NCI-H526 (cell line): ENCODE data around the gene LZTR1.
A peak's percentile ranks its signal among the peaks of the same experiment; 100 is the strongest.

Source experiments
- DNase-seq, 2 experiments: peaks; one replicate each; lab custom pipeline; 2025; lab: John Stamatoyannopoulos, UW

The LZTR1 gene

DNA sequence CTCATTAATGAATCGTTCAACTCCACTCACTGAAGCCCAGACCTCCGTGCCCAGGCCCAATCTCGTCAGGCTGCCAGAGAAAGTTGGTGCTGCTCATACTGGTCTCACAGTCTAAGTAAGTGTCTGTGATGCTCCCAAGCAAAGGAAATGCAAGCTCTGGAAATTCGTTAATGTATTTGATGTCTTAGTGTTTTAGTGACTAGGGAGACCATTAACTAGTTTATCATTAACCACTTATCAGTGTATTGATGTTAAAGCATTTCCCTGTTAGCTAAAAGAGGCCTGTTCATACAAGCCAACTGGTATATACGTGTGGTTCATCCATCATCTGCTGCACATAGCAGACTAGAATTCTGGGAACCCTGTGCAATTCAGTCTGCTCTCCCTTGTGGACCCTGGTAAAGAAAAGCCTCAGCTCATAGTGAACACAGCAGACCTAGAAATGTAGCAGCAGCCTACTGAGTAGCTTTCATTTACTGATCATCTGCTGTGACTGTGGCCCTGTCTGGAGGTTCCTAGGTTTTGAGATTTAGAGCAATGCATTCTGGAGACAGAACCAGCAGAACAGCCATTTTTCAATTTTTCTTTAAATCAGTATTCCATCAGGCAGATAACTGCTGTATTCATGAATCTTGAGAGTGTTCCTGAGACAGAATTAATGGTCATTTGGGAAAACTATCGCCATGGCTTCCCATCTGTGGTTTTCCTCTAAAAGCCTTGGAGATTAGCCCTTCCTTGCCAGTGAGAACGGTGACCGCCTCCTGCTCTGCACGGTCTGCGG is 30.8 kb upstream of the LZTR1 start:
- DNase-seq: no peak

DNA sequence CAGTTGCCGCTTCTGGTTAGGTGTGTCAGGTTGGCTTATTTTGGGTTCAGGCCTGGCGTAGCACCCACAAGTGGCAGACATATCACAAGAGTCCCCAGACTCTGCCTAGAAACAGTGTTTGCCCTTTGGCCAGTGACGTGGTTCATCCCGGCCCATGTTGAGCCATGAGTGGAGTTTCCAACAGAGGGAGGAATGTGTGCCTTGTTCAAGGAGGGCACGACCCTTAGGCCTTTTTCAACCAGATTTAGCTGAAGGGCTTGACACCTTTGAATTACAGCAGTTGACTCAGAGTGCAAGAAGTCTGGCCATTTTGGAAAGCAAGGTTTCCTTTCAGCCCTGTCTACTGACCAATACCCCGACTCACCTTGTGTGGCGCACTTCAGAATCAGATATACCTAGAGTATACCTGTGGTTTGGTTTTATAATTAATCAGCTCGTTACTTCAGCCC is 30.1 kb upstream of the LZTR1 start:
- peak in 1 of 2 experiments; percentile 25 for DNase-seq

DNA sequence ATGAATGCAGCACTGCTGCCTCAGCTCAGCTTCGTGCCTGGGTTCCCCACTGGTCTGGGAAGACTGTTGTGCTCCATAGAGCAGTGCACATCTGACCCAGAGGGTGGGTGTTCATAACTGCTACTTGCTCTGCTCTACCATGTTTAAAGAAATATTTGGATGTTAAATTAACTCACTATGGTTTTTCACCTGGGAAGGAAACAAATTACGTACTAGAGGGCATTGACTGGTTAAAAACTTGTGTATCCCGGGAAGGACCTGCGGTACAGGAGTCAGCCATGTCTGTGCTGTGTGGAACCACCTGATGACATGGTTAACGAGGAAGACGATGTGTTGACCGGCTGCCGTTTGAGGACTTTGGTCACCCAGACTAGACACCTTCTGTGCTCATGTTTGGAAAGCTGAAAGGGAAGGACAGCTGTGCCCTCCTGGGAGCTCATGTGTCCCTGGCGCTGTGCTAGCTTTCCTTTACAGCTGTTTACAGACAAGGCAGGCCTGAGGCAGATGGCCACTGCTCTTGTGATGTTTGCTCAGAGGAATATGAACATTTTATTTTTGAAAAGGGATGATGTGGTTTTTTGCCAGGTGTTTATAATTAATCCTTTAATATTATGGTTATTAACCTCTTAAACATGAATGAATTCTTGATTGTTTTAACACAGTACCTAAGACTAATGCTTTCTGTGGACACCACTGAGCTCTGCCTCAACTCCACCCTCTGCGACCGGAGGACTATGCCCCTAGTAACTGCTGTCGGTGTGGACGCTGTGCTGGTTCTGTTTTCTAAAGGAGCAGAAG is 29.4 kb upstream of the LZTR1 start:
- peak in 1 of 2 experiments; percentile 63 for DNase-seq

DNA sequence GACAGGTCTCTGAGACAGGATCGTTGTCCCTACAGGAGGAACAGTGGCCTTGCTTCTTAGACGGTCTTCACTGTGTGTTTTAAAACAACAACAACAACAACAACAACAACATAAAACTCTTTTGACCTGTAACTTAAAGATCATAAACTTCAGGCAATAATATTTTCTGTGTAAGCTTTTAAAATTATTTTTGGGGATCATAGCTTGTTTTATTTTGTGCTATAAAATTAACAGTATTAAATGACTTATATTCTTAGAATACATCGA is 28.8 kb upstream of the LZTR1 start:
- DNase-seq: no peak

DNA sequence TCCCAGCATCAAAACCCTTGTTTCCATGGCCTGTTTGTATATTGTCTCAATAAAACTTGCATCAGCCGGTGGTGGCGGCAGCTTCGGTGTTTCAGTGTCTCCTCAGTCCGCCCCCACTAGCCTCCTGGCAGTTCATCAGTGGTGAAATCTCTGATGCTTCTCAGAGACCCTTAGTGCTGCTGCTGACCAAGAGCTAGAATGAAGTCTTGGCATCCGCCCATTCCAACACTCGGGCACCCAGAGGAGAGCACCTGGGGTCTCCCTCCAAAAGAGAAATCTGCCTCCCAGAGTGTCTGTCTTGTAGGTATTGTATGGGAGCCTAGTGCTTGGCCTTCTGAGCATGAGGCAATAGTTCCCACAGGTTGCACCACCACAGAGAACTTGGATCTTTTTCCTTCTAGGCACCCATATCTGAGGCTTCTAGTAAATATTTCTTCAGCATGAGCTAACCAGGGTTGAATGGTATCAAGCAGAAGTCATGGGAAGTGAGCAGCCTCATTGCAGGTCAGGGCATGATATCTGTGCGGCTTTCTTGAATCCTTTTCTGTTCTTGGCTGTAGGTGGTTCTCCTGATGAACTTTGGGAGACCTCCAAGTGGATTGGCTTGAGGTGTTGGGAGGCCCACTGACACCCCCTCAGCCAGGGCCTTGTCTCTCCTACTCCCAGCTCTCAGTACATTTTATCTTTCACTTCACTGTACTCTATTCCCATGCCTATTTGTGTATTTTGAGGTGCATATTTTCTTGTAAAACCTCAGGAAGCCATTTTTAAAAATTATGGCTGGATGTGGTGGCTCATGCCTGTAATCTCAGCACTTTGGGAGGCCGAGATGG is 28.2 kb upstream of the LZTR1 start:
- no peak for DNase-seq

DNA sequence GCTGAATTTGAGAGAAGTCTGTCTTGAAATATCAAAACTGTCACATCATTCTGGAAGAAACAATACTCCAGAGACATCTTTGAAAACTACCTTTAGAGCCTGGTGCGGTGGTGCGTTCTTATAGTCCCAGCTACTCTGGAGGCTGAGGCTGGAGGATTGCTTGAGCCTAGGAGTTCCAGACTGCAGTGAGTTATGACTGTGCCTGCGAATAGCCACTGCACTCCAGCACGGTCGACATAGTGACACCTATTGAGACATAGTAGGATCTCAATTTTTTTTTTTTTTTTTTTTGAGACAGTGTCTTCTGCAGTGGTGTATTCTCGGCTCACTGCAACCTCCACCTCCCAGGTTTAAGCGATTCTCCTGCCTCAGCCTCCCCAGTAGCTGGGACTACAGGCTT is 26.5 kb upstream of the LZTR1 start:
- DNase-seq: no peak

DNA sequence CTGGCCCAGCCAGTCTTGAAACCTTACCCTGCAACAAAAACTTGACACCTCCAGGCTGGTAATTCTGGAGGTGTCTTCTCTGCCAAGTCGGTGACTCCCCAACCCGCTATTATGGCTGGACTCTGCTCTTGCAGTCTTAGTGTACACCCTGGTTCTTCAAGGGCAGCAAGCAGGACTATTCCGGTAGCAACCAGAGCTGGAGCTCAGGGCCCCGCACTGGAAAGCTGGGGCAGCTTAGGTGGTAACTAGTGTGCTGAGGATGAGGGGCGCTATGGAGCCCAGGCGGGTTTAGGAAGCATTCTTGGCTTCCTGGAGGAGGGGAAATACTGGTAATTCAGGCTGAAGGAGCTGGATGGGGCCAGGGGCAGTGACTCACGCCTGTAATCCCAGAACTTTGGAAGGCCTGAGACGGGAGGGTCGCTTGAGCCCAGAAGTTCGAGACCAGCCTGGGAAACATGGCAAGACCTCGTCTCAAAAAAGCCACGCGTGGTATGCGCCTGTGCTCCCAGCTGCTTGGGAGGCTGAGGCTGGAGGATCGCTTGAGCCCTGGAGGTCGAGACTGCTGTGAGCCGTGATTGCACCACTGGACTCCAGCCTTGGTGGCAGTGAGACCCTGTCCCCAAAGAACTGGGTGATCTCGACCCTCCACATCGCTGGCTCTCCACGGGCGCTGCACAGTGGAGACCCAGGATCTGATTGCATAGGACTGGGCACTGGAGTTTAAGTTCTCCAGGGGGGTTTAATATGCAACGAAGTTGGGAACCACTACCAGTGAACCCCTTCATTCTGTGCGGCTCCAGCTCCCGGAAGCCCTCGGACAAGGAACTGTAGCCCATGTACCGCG is 25.6 kb upstream of the LZTR1 start:
- DNase-seq: peak in 1 of 2 experiments; percentile 38

DNA sequence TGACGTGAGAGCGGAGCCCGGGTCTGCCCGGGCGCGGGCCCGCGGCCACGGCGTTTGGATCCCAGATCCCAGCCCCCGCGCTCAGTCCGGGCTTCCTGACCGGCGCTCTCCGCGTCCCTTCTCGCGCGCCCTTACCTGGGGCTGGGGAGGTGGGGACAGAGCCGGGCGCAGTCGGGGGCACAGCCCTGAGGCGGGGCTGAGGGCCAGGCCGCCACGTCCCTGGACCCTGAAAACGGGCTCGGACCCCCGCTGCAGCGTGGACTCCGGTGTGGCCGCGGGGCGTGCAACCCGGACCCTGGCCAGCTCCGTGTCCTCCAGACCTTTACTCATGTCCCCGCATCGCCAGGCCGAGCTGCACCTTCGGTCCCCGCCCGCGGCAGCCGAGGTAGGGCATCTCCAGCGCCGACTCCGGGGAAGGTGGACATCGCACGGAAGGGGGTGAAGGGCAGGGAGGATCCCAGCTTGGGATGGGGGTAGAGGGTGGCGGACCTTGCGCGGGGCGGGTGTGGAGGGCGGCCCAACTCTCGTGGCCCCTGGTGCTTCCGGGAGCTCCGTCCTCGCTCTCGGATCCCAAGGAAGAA is 24.9 kb upstream of the LZTR1 start:
- DNase-seq: peak in 1 of 2 experiments; percentile 45

DNA sequence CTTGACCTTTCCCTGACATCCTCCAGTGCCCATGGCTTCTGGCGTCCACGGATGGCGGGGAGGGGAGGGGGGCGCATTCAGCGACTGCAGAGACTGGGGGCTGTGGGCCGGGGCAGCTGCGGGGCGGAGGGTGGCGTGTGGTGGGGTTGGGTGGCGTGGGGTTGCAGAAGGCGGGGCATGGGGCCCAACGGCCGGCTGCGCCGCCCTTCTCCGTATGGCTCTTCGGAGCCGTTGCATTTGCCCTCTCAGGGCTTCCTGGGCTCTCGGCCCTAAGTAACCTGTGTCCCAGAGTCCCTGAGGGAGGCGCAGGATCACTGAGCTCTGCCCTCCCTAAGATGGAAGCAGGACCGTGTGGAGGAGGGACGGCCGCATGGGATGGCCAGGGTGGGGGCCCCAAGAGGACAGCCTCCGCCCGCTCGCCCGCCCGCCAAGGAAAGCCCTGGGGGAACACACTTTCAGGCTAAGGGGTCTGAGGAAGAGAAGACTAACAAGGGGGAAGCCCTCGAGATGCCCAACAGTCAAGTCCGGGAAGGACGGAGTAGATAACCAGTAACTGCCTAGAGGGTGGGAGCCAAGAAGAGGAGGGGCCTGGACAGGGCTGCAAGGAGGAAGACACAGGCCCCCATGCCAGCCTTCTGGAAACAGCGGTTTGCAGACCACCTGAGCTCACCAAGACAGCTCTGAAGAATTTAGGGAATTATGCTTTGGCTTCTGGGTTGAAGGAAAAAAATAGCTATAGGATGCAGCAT is 24.2 kb upstream of the LZTR1 start:
- peak in 1 of 2 experiments; percentile 62 for DNase-seq

DNA sequence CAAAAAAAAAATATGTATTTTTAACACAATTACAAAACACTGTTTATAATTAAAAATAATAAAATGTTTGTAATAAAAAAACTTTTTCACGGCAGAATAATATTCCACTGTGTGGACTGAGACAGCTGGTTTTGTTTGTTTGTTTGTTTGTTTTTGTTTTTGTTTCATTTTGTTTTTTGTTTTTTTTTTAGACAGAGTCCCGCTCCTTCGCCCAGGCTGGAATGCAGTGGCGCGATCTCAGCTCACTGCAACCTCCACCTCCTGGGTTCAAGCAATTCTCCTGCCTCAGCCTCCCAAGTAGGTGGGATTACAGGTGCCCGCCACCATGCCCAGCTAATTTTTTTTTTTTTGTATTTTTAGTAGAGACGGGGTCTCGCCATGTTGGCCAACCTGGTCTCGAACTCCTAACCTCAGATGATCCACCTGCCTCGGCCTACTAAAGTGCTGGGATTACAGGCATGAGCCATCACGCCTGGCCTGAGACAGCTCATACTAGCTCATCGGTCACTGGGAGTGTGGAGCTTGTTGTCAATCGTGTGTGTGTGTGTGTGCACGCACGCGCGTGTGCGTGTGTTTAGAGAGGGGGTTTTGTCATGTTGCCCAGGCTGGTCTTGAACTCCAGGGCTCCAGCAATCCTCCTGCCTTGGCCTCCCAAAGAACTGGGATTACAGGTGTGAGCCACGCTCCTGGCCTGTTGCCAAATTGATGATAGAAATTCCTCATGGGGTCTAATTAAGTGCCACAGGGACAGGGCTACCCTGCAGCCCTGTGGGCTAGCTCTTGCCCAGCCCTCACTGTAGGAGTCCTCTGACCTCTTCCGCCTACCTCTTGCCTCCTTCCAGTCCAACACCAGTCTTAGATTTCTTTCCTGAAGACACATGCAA is 22.3 kb upstream of the LZTR1 start:
- DNase-seq: no peak

DNA sequence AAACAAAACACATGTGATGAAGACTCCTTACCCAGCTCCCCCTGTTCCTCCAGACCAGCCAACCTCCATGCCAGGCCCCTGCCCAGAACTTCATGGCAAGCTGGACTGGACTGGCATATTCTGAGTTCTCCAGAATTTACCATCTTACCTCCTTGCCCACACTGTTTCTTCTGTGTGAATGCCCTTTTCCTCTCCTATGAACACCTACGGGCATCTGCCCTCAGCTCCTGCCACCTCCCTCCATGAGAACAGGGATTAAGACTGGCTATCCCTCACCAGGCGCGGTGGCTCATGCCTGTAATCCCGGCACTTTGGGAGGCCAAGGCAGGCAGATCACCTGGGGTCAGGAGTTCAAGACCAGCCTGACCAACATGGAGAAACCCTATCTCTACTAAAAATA is 21.5 kb upstream of the LZTR1 start:
- DNase-seq: no peak

DNA sequence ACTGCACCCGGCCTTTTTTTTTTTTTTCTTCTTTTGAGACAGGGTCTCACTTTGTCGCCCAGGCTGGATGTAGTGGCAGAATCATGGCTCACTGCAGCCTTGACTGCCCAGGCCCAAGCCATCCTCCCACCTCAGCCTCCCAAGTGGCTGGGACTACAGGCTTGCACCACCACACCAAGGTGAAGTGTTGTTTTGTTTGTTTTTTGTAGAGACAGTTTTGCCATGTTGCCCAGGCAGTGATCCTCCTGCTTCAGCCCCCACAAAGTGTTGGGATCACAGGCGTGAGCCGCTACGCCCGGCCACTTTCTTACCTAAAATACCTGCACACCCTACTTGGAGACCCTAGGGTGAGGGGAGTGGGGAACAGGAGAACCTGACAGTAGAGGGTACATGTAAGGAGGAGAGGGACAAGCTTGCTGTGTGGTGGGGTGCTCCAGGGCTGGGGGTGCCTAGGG is 19.6 kb upstream of the LZTR1 start:
- no peak for DNase-seq

DNA sequence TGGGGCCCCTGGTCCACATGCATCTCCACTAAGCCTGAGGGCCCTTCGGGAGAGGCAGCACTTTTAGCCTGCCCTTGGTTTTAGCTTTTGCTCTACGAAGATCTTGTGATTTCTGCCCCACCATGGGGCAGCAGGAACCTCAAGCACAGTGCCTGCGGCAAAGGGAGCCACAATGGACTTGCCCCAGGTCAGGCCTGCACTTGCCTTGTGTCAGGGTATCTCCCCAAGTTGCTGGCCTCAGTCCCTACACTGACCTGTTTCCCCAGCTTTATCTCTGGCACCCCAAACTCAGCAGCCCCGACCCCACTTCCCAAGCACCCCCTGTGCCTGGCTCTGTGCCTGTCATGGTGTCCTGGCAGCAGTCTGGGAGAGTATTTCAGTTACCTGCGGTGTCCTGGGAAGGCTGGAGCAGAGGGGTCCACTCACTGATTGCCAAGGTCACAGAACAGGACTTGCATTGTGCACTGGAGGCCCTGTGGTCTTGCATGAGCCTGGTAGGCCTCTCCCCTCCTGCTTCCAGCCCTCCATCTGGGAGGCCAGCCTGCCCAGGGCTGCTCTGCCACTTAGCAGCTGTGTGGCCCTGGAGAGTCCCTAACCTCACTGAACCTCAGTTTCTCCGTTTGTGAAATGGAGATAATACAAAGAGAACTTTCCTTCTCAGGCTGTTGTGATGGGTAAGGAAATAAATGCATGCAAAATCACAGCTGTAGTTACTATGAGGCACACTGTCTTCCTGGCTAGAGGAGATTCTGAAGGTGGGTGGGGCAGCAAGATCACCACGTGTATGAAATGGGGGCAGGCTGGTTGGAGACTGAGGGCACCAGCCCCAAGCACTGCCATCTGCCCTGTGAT is 18.7 kb upstream of the LZTR1 start:
- DNase-seq: no peak

DNA sequence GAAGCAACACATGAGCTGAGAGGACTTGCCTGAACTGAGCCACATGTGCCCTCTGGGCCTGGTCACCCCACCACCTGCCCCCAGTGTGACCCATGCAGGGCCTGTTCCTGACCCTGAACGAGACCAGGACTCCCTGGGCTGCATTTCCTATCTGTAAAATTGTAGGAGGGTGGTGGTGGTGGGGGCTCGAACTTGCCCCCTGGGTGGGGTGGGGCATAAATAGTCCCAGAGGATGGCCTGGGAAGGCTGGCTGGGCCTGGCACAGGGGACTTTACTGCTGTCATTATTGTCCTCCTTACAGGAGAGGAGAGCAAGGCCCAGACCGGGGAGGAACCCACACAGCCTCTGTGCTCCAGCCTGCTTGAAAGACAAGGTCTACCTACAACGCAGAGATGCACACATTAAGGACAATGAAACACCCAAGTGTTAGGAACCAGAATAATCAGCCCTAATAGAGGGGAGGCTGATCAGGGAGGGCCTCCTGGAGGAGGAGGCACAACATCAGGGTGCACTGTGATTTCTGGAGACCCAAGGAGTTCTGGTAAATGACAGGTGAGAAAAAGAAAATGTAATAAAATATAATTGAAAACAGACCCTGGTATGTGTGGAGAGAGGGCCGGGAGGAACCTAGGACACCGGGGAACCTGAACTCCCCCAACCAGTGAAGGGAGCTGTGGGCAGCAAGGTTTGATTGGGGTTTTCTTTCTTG is 17.9 kb upstream of the LZTR1 start:
- no peak for DNase-seq

DNA sequence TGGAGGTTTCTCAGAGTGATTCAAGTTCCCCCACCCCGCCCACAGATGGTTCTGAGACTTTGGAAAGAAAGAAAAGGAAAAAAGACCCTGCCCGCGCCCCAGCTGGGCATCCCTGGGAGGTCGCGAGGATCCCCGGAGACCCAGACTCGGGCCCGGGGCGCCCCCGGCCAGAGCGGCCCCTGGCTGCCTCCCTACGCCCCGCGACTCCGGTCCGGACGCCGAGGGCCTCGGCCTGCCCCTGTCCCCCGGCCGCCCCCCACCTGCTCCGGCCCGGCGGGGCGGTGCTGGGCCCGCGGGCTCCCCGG is 17.3 kb upstream of the LZTR1 start:
- DNase-seq: no peak

DNA sequence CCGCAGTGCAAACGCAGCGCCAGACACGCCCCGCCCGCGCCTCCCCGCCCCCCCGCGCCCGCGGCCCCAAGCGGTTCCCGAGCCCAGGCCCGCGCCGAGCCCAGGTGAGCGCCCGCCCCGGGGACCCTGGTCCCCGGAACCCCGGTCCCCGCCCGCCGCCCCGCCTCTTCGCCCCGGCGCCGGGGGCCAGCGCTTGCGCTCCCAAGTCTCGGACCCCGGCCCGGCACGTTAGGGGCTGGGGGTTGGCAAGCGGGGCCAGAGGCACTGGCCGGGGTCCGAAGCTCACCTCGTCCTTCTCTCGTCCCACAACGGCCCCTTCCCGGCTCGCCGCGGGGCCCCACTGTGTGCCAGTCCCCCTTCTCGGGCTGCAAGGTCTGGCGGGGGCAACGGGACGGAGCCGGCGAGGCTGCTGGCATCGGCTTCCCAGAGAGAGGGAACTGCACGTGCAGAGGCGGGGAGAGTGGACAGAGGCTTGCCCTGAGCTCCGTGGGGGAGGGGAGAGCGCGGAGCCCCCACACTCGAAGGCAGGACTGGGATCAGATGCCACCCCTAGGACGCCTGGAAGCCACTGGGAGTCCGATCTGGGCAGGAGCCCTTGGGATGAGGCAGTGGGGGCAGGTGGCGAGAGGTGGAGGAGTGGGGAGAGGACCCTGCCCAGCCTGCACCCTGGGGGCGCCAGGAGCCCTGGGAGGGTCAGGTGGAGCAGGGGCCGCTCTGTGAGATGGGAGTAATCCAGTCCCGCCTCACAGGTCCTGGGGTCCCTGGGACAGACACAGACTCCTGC is 16.8 kb upstream of the LZTR1 start:
- no peak for DNase-seq
